GM19395 (cell line): ENCODE results near the gene CLEC11A.

Source experiments
- ATAC-seq: cut with Tn5 transposase; IDR thresholded peaks from one replicate; pipeline ENCODE4 v1.9.1; 2021; ENCODE audit warnings: mild to moderate bottlenecking, moderate library complexity; ENCODE audit not compliant: unreplicated experiment

Gene CLEC11A

DNA sequence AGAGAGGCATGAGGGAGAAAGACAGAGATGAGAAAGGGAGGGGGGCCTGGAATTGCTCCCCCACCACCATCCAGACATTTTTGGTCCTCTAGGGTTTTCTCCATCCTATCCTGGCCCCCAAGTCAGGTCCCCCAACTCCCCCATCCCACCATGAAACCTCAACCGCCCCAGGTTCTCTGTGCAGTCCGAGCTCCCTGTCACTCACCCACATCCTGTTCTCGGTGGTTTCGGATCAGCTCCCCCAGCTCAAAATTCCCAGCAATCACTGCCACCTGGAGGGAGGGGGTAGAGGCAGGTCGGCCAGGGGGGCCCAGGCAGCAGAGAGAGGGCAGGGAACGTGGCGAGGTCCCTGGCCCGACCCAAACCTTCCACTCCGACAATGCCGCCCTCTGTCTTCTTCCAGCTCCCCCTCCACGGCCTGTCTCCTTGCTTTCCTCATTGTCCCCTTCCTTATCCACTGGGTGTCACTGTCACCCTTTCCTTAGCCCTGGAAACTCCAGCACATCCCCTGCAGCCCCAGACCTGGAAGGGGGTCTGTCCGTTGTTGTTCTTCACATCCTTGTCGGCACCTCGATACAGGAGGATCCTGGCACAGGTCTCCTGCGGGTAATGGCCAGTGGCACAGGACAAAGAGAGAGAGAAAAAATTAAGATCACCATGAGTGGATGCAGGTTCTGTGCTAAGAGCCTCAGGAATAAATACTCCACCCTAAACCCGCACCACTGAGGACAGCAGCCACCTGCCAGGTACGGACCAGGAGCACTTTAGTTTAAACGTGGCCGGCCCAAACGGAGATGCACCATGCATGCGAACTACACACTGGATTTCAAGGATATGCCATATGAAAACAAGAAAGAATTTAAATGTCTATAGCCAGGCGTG is 19.0 kb upstream of the CLEC11A start:
- no peak for ATAC-seq

DNA sequence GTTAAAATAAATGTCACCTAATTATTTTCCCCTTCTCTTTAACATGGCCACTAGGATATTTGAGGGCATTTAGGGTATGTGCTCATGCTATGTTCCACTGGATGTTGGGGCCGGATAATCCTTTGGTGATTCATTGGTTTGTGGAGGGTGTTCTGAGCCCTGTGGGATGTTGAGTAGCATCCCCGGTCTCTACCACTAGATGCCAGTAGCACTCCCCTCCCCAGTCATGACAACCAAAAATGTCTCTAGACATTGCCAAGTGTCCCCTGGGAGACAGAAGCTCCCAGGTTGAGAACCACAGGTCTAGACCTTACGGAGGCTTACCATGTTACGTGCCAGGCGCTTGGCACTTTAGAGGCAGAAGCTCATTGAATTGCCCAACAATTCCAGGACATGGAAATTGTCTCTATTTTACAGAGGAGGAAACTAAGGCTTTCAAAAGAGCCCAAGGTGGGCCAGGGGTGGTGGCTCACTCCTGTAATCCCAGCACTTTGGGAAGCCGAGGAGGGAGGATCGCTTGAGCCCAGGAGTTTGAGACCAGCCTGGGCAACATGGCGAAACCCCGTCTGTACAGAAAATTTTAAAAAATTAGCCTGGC is 17.6 kb upstream of the CLEC11A start:
- ATAC-seq, result no peak

GRCh38 chr19:50706387-50706786 is 16.8 kb upstream of the CLEC11A start:
- no peak for ATAC-seq

DNA sequence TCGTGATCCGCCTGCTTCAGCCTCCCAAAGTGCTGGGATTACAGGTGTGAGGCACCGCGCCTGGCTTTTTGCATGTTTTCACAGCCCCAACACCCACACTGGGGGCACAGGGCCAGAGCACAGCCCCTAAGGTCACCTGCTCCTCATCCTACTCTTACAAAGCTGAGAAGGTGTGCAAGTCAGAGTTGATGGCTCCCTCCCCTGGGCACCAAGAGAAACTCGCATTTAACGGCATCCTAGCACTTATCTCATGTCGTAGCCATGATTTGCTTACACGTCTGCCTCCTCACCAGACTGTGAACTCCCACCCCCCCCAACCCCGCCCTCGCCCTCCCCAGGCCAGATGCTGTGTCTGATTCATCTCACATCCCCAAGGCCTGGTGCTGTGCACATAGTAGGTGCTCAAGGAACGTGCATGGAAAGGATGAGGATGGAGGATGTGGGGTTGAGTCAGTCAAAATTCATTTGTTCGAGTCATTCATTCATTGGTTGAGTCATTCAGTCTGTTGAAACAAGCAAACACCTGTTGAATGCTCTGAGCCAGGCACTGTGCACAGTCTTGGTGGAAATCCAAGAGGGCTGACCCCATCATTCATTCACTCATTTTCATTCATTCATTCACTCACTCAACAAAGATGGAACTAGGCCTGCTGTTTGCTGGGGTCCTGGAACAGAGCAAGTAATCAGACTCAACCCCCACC is 14.8 kb upstream of the CLEC11A start:
- ATAC-seq, result no peak

- no peak for ATAC-seq
These were observed 13.1 kb upstream of the CLEC11A start for GRCh38 chr19:50710094-50710493.

DNA sequence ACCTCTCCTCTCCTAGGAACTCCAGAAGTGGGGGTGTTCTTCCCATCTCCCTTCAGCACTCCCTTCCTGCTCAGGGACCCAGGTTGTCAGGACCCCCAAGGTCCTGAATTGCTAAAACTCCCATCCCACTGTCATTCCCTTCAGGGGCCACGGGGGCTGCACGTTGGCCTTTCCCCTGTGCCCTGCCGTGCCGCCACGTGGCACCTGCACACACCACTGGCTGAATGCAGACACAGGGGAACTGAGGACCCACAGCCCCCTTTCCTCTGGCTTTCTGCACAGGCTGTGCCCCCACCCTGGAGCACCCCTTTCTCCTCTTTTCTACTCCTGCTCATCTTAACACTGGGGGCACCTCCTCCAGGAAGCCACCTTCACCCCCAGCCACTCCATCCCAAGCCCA is 12.6 kb upstream of the CLEC11A start:
- no peak for ATAC-seq

DNA sequence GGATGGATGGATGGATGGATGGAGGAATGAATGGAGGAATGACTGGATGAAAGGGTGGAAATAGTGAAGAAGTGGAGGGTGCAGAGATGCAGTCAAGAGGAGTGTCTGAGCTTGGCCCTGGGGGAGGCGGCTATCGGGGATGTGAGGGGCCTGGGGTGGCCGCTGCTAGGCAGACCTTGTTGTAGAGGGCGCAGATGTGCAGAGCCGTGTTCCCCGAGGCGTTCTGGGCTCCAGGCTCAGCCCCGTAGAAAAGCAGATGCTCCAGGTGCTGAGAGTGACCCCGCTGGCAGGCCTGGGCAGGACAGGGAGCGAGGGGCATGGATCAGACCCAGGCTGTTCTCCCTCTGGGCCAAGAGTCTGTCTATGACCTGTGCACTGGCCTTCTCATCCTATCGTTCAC is 12.0 kb upstream of the CLEC11A start:
- ATAC-seq, result no peak

GRCh38 chr19:50711805-50712204 is 11.4 kb upstream of the CLEC11A start:
- ATAC-seq, result no peak

- no peak for ATAC-seq
These were observed 10.3 kb upstream of the CLEC11A start for GRCh38 chr19:50712833-50713232.

DNA sequence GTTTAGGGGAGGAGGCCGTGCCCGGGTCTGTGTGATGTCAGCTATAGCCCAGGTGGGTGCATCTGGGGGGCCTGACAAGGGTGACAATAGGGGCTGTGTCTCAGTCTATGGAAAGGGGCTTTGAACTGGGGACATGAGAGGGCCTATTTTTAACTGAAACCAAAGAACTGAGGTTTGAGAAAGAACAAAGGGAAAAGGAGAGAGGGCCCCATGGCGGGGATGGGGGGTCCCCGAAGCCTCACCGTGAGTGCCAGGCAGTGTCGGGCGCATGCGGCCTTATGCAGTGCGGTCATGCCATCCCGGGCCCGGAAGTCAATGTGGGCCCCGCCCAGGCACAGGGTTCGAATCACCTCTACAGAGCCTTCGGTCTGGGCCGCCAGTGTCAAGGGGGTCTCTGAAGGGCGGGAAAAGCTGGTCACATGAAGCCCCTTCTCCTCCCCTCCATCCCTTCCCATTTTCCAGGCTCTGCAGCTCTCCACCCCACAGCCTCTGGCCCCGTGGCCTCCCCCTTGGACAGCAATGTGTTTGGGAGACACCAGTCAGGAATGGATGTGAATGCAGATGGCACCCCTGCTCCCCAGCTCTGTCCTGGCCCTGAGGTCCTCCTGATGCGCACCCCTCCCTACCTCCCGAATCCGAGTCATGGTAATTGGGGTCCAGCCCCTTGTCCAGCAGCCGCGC is 9.5 kb upstream of the CLEC11A start:
- no peak for ATAC-seq

- ATAC-seq, result no peak
These were observed 6.8 kb upstream of the CLEC11A start for GRCh38 chr19:50716178-50717025.

GRCh38 chr19:50717026-50717723 is 6.0 kb upstream of the CLEC11A start:
- no peak for ATAC-seq

- no peak for ATAC-seq
These were observed 5.3 kb upstream of the CLEC11A start for GRCh38 chr19:50717891-50718254.

DNA sequence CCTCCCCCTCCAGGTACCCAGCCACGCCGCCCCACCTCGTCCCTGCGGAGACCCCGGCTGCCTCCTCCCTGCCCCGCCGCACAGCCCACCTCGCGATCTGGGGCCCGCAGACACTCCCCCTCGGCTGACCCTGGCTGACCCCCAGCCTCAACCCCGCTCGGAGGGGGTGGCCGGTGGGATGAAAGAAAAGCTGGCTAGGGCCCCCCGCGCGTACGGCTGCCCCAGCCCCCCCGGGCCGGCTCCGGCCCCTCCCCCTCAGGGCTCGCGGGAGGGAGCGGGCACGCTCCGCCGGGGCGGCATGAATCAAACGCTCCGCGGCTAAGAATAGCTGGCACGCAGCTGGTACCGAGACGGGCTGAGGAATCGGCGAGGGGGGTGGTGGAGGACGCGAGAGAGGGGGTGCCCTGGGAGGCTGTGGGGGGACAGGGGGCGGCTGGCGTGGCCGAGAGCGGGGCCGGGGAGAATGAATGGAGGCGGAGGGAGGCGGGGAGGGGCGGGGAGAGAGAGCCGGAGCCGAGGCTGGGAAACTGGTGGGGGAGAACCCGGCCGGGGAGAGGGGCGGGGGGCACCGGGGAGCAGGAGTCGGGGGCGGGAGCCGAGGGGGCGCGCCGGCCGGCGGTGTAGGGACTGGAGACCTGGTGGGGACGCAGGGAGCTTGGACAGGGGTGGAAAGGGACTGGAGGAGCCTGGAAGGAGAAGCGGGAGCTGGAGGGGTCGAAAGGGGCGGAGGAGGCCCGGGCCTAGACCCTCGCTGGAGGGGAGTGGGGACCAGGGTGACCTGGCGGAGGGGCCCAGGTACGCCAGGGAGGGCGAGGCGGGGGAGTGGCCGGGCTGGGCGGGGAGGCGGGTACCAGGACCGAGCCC is 4.7 kb upstream of the CLEC11A start:
- ATAC-seq, result no peak

DNA sequence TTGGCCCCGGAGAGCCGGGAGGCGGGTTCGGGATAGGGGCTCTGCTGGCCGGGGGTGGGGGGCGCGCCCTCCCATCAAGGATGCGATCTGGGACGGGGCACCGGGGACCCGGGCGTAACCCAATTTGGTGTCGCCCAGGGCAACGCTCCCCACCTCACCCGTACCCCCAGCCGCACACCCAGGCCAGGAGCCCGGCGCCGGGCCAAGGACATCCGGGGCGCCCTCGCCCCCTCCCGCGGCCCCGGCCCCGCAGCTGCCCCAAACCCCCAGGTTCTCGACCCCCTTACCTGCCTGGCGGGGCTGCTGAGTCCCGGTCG is 4.1 kb upstream of the CLEC11A start:
- ATAC-seq, result no peak

DNA sequence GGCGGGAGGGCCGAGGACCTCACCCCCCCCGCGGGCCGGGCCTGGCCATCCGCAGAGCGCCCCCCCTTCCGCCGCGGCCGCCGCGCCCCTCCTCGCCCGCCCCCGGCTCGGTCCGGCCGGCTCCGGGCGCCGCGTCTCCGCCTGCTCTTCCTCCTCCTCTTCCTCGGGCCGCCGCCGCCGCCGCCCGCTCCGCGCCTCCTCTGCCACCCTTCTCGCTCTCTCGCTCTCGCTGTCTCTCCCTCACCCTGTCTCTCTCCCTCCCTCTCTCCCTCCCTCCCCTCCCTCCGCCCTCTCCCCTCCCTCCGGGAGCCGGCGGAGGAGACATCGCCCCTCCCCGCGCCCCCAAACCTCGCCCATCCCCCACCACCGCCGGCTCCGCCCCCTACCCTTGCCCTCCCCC is 3.6 kb upstream of the CLEC11A start, which contains the start of gene SHANK1:
Gene SHANK1 (minus strand): TSS at position 237 of the 400 bp plus-strand sequence. CDS start 2,883 bp downstream, outside the sequence.
- ATAC-seq, result no peak

DNA sequence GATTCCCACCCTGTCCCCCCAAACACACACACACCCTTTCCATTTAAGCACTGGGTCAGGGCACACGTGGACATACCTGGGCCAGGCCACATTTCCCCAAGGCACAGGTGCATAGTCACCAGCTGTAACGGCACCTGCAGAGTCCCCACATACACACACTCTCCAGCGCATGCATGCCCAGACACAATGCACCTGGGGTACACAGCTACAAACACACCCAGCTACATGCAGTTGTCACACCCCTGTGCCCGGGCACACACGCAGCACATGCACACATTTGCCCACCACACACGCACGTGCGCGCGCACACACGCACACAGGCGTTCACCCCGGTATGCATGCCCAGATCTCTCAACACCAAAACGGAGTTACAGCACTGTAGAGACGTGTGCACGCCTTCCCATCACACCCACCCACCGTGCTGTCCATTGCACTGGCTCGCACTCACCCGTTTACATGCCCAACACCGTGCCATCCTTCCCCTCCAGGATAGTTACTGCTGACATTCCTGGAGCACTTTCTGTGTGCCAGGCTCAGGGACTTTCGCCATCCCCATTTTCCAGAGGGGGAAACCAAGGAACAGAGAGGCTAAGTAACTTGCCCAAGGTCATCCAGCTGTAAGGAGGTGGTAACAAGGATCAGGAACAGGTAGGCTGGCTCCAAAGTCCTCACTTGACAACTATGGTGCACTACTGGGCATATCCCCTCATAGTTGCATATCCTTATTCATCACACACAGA is 2.8 kb upstream of the CLEC11A start:
- no peak for ATAC-seq

GRCh38 chr19:50720921-50721381 is 2.2 kb upstream of the CLEC11A start:
- no peak for ATAC-seq
